Erythroblast (primary cell): Measurements from ENCODE around the gene PRKD1.

ENCODE experiments used
- GATA1 ChIP-seq: IDR thresholded peaks from 2 replicates; pipeline ENCODE4 v1.6.1; 2011; ENCODE audit warnings: low read depth, mild to moderate bottlenecking, control low read depth, low read length, moderate library complexity
- POLR2A ChIP-seq: IDR thresholded peaks from 2 replicates; pipeline ENCODE4 v1.6.1; 2011; ENCODE audit warnings: mild to moderate bottlenecking, low read length

GRCh38 chr14:29759521-29760340 lies 167.9 kb downstream of the PRKD1 start:
- TF ChIP-seq POLR2A (no peak), GATA1 (no peak)
